A549 (cell line): ENCODE results near the gene C17orf113. TPM values are rescaled to one million over a fixed set of nuclear protein-coding genes. Genes with fewer than 3 reads are reported as not detected.

Experiments used
- BCL3 ChIP-seq: fragments of >200 bp; sonication (Bioruptor Twin); formaldehyde crosslinking; IDR thresholded peaks from 3 replicates; pipeline ENCODE4 v1.6.1; 2016
- CBX2 ChIP-seq: fragments of 200-600 bp; sonication (generic); IDR thresholded peaks from 2 replicates; pipeline ENCODE4 v1.6.1; 2016; ENCODE audit warnings: low read depth, mild to moderate bottlenecking, borderline replicate concordance
- CBX8 ChIP-seq: fragments of 200-600 bp; sonication (generic); IDR thresholded peaks from 2 replicates; pipeline ENCODE4 v1.6.1; 2016
- CEBPB ChIP-seq, 2 experiments: fragments of >200 bp in 1 of 2; sonication (Bioruptor Twin) in 1 of 2; formaldehyde crosslinking in 1 of 2; IDR thresholded peaks; 2 replicates each; pipeline ENCODE4 v1.6.1; 2012 to 2016
- ELK1 ChIP-seq: fragments of 150-350 bp; IDR thresholded peaks from 2 replicates; pipeline ENCODE4 v1.6.1; 2014; ENCODE audit warnings: low read depth, mild to moderate bottlenecking, low read length
- EP300 ChIP-seq, 2 experiments: fragments of >200 bp; sonication (Bioruptor Twin); formaldehyde crosslinking; IDR thresholded peaks; 2 replicates in 1 of 2; 3 replicates in 1 of 2; pipeline ENCODE4 v1.6.1; 2016 to 2017
- ESRRA ChIP-seq: fragments of 150-350 bp; IDR thresholded peaks from 2 replicates; pipeline ENCODE4 v1.6.1; 2014; ENCODE audit warnings: mild to moderate bottlenecking, low read length, borderline replicate concordance
- FOSL2 ChIP-seq, 2 experiments: fragments of 450-650 bp in 1 of 2; fragments of >200 bp in 1 of 2; sonication (Bioruptor Twin) in 1 of 2; formaldehyde crosslinking; IDR thresholded peaks; 2 replicates each; pipeline versions ENCODE4 v1.5.0 to v1.6.1; 2016 to 2020; ENCODE audit warnings: mild to moderate bottlenecking in 1 of 2, moderate library complexity in 1 of 2
- GATA3 ChIP-seq: IDR thresholded peaks from 2 replicates; pipeline ENCODE4 v1.6.1; 2012; ENCODE audit warnings: borderline replicate concordance
- HDAC2 ChIP-seq: fragments of 200-600 bp; sonication (generic); IDR thresholded peaks from 2 replicates; pipeline ENCODE4 v1.6.1; 2016
- HES2 ChIP-seq: fragments of >200 bp; sonication (Bioruptor Twin); formaldehyde crosslinking; IDR thresholded peaks from 2 replicates; pipeline ENCODE4 v1.6.1; 2016
- HMGXB4 ChIP-seq: fragments of 250-450 bp; sonication (Bioruptor Pico); IDR thresholded peaks from 2 replicates; pipeline ENCODE4 v1.5.0; 2021; ENCODE audit warnings: mild to moderate bottlenecking, moderate library complexity, borderline replicate concordance
- HOXA7 ChIP-seq: fragments of 250-450 bp; sonication (Bioruptor Pico); IDR thresholded peaks from 2 replicates; pipeline ENCODE4 v1.5.0; 2020; ENCODE audit warnings: mild to moderate bottlenecking, moderate library complexity
- HOXB5 ChIP-seq: fragments of 250-450 bp; sonication (Bioruptor Pico); IDR thresholded peaks from 2 replicates; pipeline ENCODE4 v1.5.0; 2020; ENCODE audit warnings: mild to moderate bottlenecking, moderate library complexity
- KDM5A ChIP-seq: fragments of 200-600 bp; sonication (generic); IDR thresholded peaks from 2 replicates; pipeline ENCODE4 v1.6.1; 2016; ENCODE audit warnings: antibody characterized with exemption, mild to moderate bottlenecking
- MAFK ChIP-seq: fragments of 450-650 bp; IDR thresholded peaks from 2 replicates; pipeline ENCODE4 v1.6.1; 2014; ENCODE audit not compliant: partially characterized antibody
- MAZ ChIP-seq: fragments of 150-350 bp; IDR thresholded peaks from 2 replicates; pipeline ENCODE4 v1.6.1; 2014; ENCODE audit warnings: antibody characterized with exemption, low read depth, low read length, borderline replicate concordance
- PBX3 ChIP-seq: IDR thresholded peaks from 2 replicates; pipeline ENCODE4 v1.6.1; 2012
- PHF8 ChIP-seq: fragments of 200-600 bp; sonication (generic); IDR thresholded peaks from 2 replicates; pipeline ENCODE4 v1.6.1; 2016; ENCODE audit warnings: low read depth, mild to moderate bottlenecking, antibody characterized with exemption, moderate library complexity, borderline replicate concordance
- POLR2AphosphoS2 ChIP-seq: conservative IDR thresholded peaks from 2 replicates; pipeline ENCODE4 v1.6.1; 2012; ENCODE audit warnings: low read length, improper control_type of control experiment, inconsistent platforms
- RAD21 ChIP-seq, 2 experiments: fragments of >200 bp in 1 of 2; sonication (Bioruptor Twin) in 1 of 2; formaldehyde crosslinking in 1 of 2; IDR thresholded peaks in 1 of 2; conservative IDR thresholded peaks in 1 of 2; 2 replicates in 1 of 2; 3 replicates in 1 of 2; pipeline ENCODE4 v1.6.1; 2012 to 2018; ENCODE audit warnings: inconsistent platforms in 1 of 2
- RCOR1 ChIP-seq: fragments of 150-350 bp; IDR thresholded peaks from 2 replicates; pipeline ENCODE4 v1.6.1; 2014; ENCODE audit warnings: antibody characterized with exemption, low read length, low read depth
- REST ChIP-seq: fragments of 200-600 bp; sonication (generic); IDR thresholded peaks from 2 replicates; pipeline ENCODE4 v1.6.1; 2016; ENCODE audit warnings: antibody characterized with exemption, mild to moderate bottlenecking, moderate library complexity
- SREBF2 ChIP-seq: fragments of 450-650 bp; IDR thresholded peaks from 2 replicates; pipeline ENCODE4 v1.6.1; 2014; ENCODE audit warnings: mild to moderate bottlenecking, moderate library complexity
- USF2 ChIP-seq: fragments of 450-650 bp; IDR thresholded peaks from 2 replicates; pipeline ENCODE4 v1.6.1; 2014; ENCODE audit warnings: antibody characterized with exemption
- ZC3H11A ChIP-seq: fragments of 450-650 bp; IDR thresholded peaks from 2 replicates; pipeline ENCODE4 v1.6.1; 2014; ENCODE audit warnings: antibody characterized with exemption, mild to moderate bottlenecking
- ZFP36 ChIP-seq: fragments of 450-650 bp; IDR thresholded peaks from 2 replicates; pipeline ENCODE4 v1.6.1; 2014; ENCODE audit warnings: borderline replicate concordance; ENCODE audit not compliant: partially characterized antibody
- ZNF302 ChIP-seq: fragments of 250-450 bp; sonication (Bioruptor Pico); IDR thresholded peaks from 2 replicates; pipeline ENCODE4 v1.9.0; 2021; ENCODE audit warnings: inconsistent platforms, mild to moderate bottlenecking, moderate library complexity
- polyA plus RNA-seq, 4 experiments: library from polyadenylated mRNA; depleted of rRNA in 3 of 4; stranded (reverse); fragments of >200 nt; fragmentation: RNase III in 1 of 4; extraction: RNeasy Plus Mini Kit Qiagen cat#74134 plus additional on column Dnase treatment in 1 of 4; gene quantifications; 2 replicates in 3 of 4; 3 replicates in 1 of 4; pipeline ENCODE4 v1.2.3, GENCODE V29; 2011 to 2017

Gene C17orf113
- polyA plus RNA-seq, 2 of the 4 experiments (the other 2 are of a cell fraction): 0.67 to 1.0 TPM

GRCh38 chr17:42019509-42020404, 30.6 kb downstream of the C17orf113 start, which contains the start of gene NKIRAS2 (continued):
- TF ChIP-seq USF2 (no peak), FOSL2 (IDR thresholded peaks at IDR 0.05) (no peak), FOSL2 (CRISPR knock-in tag; IDR thresholded peaks at IDR 0.05) (0 out of 2 replicates have a peak, but pooled peaks have one; percentile 22), GATA3 (peak; percentile 31; the same call in 1 of the 2 replicates), CBX2 (no peak), MAZ (0 out of 2 replicates have a peak, but pooled peaks have one; percentile 72), HMGXB4 (CRISPR knock-in tag) (no peak; the same call in 1 of the 2 replicates), HOXB5 (0 out of 2 replicates have a peak, but pooled peaks have one; percentile 60), ZFP36 (no peak), REST (no peak), RCOR1 (no peak), KDM5A (0 out of 2 replicates have a peak, but pooled peaks have one; percentile 21), SREBF2 (no peak), HOXA7 (no peak), ZC3H11A (no peak), PBX3 (peak; percentile 38; the same call in 1 of the 2 replicates), ELK1 (no peak), CBX8 (no peak), EP300 (IDR thresholded peaks at IDR 0.05) (no peak), RAD21 (conservative IDR thresholded peaks at IDR 0.05 in 1 of 2, IDR thresholded peaks at IDR 0.05 in 1 of 2) (no peak), ESRRA (no peak), MAFK (peak; percentile 65), CEBPB (IDR thresholded peaks at IDR 0.05) (no peak), HES2 (no peak), POLR2AphosphoS2 (no peak), BCL3 (peak; percentile 71; the same call in 1 of the 3 replicates), HDAC2 (no peak), PHF8 (peak; percentile 65; the same call in 1 of the 2 replicates), ZNF302 (CRISPR knock-in tag) (no peak)
